ENCODE data around the gene WDR46. TPM values are rescaled to one million over a fixed set of nuclear protein-coding genes. Genes with fewer than 3 reads are reported as not detected.

The WDR46 gene
- total RNA-seq, 1 donor from 2014 or later: 31.1 TPM

DNA sequence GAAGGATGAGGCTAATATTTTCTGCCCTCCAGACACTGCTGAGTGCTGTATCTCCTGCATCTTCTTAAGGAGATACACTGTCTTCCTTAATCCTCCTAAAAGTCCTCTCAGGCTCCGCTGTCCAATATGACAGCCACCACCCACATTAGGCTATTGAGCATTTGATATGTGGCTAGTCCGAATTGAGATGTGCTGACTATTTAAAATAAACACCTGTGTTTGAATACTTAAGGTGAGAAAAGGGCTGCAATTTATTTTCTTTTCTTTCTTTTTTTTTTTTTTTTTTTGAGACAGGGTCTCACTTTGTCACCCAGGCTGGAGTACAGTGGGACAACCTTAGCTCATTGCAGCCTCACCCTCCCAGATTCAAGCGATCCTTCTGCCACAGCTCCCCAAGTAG lies 12.8 kb upstream of the WDR46 start:
- H3K27me3 Mint-ChIP-seq (ENCODE audit: insufficient read depth, low read depth): peaks cover 5% of the 10 kb centered on the region
- H3K36me3 ChIP-seq: no peaks in the 10 kb centered on the region
- peaks cover 9% of the 10 kb centered on the region for H3K36me3 Mint-ChIP-seq
- peaks cover 5% of the 10 kb centered on the region for H3K4me1 ChIP-seq
- peaks cover 25% of the 10 kb centered on the region for H3K4me1 Mint-ChIP-seq
- no peaks in the 10 kb centered on the region for H3K9me3 ChIP-seq (ENCODE audit: low read depth)
- peaks cover 30% of the 10 kb centered on the region for H4K20me1 ChIP-seq (ENCODE audit: low read depth)
- no peaks in the 10 kb centered on the region for H3K9me3 Mint-ChIP-seq
- H3K27me3 ChIP-seq: no peaks in the 10 kb centered on the region
- no peak overlapping the region for H3K27ac Mint-ChIP-seq
- H3F3A ChIP-seq (ENCODE audit: low read depth): peaks cover 33% of the 10 kb centered on the region
- TF ChIP-seq, protein P1, sequence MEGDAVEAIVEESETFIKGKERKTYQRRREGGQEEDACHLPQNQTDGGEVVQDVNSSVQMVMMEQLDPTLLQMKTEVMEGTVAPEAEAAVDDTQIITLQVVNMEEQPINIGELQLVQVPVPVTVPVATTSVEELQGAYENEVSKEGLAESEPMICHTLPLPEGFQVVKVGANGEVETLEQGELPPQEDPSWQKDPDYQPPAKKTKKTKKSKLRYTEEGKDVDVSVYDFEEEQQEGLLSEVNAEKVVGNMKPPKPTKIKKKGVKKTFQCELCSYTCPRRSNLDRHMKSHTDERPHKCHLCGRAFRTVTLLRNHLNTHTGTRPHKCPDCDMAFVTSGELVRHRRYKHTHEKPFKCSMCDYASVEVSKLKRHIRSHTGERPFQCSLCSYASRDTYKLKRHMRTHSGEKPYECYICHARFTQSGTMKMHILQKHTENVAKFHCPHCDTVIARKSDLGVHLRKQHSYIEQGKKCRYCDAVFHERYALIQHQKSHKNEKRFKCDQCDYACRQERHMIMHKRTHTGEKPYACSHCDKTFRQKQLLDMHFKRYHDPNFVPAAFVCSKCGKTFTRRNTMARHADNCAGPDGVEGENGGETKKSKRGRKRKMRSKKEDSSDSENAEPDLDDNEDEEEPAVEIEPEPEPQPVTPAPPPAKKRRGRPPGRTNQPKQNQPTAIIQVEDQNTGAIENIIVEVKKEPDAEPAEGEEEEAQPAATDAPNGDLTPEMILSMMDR (IDR thresholded peaks at IDR 0.05): no peak
- TF ChIP-seq EZH2 (IDR thresholded peaks at IDR 0.05) (no peak), EZH2phosphoT487 (IDR thresholded peaks at IDR 0.05) (no peak)
- no peak overlapping the region for H2AFZ ChIP-seq (replicated peaks)
- no peak overlapping the region for H3K4me3 ChIP-seq
- H3K27ac ChIP-seq: no peak overlapping the region
- H3K9ac ChIP-seq: no peak overlapping the region
- H3K4me2 ChIP-seq: no peak overlapping the region
- no peak for DNase-seq (ENCODE audit: low spot score)
- H3K79me2 ChIP-seq (ENCODE audit: low read depth): peaks cover 39% of the 10 kb centered on the region
- H3K4me3 Mint-ChIP-seq: peak overlapping the region; percentile 50

DNA sequence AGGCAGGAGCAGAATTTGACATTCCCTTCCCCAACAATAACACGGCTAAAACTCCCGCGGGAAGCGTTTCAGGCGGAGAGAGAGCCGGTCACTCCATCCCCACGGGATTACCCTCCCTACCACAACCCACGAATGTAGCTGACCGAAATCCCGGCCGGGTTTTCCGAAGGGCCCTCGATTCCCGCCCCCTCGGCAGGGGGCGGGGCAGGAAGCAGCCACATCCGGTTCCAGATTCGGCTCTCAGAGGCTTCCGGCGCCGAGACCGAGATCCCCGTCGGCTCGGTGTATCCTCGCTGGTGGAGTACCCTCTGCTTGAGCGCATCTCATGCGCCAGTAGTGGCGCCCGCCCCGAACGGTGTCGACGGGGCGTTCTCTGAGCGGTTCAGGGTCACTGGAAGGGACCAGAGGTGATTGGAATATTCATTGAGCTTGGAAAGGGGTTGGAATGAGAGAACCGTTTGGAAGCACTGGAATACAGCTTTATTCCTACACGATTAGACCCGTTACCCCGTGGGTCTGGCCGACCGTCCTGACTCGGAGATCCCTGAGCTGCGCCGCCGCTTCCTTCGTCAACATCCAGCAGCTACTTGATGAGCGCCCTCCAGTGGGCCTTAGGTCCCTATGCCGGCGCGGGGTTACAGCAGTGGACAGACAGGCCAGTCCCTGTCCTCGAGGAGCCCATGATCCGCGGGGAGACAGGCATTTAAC lies 10.4 kb upstream of the WDR46 start:
- H3F3A ChIP-seq (ENCODE audit: low read depth): peaks cover 33% of the 10 kb centered on the region
- no peaks in the 10 kb centered on the region for H3K9me3 ChIP-seq (ENCODE audit: low read depth)
- H3K27ac Mint-ChIP-seq: peak overlapping the region; percentile 98
- TF ChIP-seq EZH2 (IDR thresholded peaks at IDR 0.05) (no peak), EZH2phosphoT487 (IDR thresholded peaks at IDR 0.05) (no peak)
- TF ChIP-seq, protein P1 (IDR thresholded peaks at IDR 0.05): peak; percentile 84
- H3K27me3 Mint-ChIP-seq (ENCODE audit: insufficient read depth, low read depth): peaks cover 5% of the 10 kb centered on the region
- H3K4me3 Mint-ChIP-seq: peak overlapping the region; percentile 99
- DNase-seq (ENCODE audit: low spot score): peak; percentile 96
- H3K9ac ChIP-seq: peak overlapping the region; percentile 68
- no peaks in the 10 kb centered on the region for H3K36me3 ChIP-seq
- no peaks in the 10 kb centered on the region for H3K9me3 Mint-ChIP-seq
- peaks cover 39% of the 10 kb centered on the region for H3K79me2 ChIP-seq (ENCODE audit: low read depth)
- H2AFZ ChIP-seq (replicated peaks): peak overlapping the region; percentile 84
- H3K27ac ChIP-seq: peak overlapping the region; percentile 95
- peaks cover 29% of the 10 kb centered on the region for H3K4me1 Mint-ChIP-seq
- H3K27me3 ChIP-seq: no peaks in the 10 kb centered on the region
- peak overlapping the region; percentile 86 for H3K4me2 ChIP-seq
- H3K36me3 Mint-ChIP-seq: peaks cover 9% of the 10 kb centered on the region
- H3K4me3 ChIP-seq: peak overlapping the region; percentile 90
- H3K4me1 ChIP-seq: peaks cover 5% of the 10 kb centered on the region
- peaks cover 29% of the 10 kb centered on the region for H4K20me1 ChIP-seq (ENCODE audit: low read depth)

DNA sequence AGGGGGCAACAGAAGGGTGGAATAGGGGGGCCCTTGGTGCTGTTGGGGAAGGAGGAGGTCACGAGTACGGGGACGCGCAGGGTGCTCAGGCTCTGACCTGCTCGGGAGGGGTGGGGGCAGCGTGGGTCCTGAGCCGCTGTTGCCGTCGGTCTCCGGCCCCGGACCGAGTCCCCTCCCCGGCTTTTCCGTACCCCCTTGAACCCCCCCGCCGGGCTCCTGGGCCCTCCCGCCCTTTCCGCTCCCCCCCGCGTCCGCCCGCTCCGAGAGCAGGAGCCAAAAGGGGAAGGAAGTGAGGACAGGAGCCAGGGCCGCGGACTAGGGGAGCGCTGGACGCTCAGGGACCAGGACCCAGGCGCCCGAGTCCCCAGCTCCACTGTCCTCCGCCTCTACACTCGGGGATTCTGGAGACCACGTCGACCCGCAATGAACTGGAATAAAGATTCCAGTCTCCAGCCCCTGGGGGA lies 9.8 kb upstream of the WDR46 start, which contains the start of gene RGL2:
Gene RGL2 (minus strand): TSS at position 170 of the 464 bp plus-strand sequence. CDS start 332 bp downstream, outside the sequence.
- Histone ChIP-seq H3K4me2 (peak within 1 kb of the TSS; percentile 86), H3K27me3 (no peaks in the 10 kb centered on the region), H3K79me2 (ENCODE audit: low read depth) (peaks cover 39% of the 10 kb centered on the region), H2AFZ (replicated peaks) (peak within 1 kb of the TSS; percentile 84), H3K9ac (peak within 1 kb of the TSS; percentile 68), H3K9me3 (ENCODE audit: low read depth) (no peaks in the 10 kb centered on the region), H3F3A (ENCODE audit: low read depth) (peaks cover 33% of the 10 kb centered on the region), H3K4me3 (peak within 1 kb of the TSS; percentile 90), H3K36me3 (no peaks in the 10 kb centered on the region), H3K4me1 (peaks cover 5% of the 10 kb centered on the region), H4K20me1 (ENCODE audit: low read depth) (peaks cover 26% of the 10 kb centered on the region), H3K27ac (peak within 1 kb of the TSS; percentile 95)
- peaks cover 29% of the 10 kb centered on the region for H3K4me1 Mint-ChIP-seq
- TF ChIP-seq EZH2phosphoT487 (IDR thresholded peaks at IDR 0.05): no peak
- TF ChIP-seq, protein P1 (IDR thresholded peaks at IDR 0.05): no peak
- DNase-seq (ENCODE audit: low spot score): peak; percentile 60
- peak within 1 kb of the TSS; percentile 99 for H3K4me3 Mint-ChIP-seq
- H3K27ac Mint-ChIP-seq: peak within 1 kb of the TSS; percentile 99
- peaks cover 8% of the 10 kb centered on the region for H3K36me3 Mint-ChIP-seq
- peaks cover 5% of the 10 kb centered on the region for H3K27me3 Mint-ChIP-seq (ENCODE audit: insufficient read depth, low read depth)
- no peaks in the 10 kb centered on the region for H3K9me3 Mint-ChIP-seq

All from neural progenitor cell (in vitro differentiated cells).